Measurements from ENCODE around the gene KRTAP4-9.
"Not testable (repeated sequence)": the region's sequence is repeated elsewhere in the genome, so short reads cannot be mapped to it uniquely, and the experiment has no call there.

KRTAP4-9 gene

GRCh38 chr17:41105347-41105746 lies at the start of gene KRTAP4-9:
KRTAP4-9 (plus strand) TSS chr17:41105389; CDS start chr17:41105389, 0 bp downstream.
- DNase-seq (ENCODE audit: low read depth) = not testable (repeated sequence)

GRCh38 chr17:41057547-41057946 lies 47.6 kb upstream of the KRTAP4-9 start:
- DNase-seq (ENCODE audit: low read depth) = no peak

- no peak for DNase-seq (ENCODE audit: low read depth)
Observed at GRCh38 chr17:41058741-41059140, 46.4 kb upstream of the KRTAP4-9 start.

DNA sequence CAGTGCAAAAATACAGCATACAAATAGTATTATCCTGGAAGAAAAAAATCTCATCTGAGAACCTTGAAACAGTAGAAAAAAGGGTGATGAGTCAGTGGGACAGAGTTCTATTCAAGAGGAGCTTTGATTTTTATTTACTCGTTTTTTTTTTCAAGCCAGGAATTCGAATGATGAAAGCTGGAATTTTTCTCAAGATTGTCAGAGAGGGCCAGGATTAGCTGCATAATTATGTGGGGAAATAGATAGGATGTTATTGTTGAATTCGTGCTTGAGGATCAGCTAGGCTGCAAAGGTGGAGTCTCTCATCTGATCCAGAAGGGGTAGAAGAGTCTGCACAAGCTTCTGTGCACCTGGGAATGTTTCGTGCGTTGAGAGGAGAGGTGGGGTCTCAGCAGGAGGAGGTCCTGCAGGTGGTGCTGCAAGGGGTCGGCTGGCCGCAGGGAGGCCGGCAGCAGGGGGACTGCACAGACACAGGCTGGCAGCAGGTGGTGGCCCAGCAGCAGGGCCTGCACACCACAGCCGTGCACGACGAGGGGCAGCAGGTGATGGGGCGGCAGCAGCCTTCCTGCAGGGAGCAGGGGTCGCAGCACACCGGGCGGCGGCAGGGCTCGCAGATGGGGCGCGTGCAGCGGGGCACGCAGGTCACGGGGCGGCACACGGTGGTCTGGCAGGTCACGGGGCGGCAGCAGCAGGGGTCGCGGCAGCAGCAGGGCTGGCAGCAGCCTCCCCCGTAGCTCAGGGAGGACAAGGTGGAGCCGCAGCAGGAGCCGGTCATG lies 45.7 kb upstream of the KRTAP4-9 start:
- not testable (repeated sequence) for DNase-seq (ENCODE audit: low read depth)

DNA sequence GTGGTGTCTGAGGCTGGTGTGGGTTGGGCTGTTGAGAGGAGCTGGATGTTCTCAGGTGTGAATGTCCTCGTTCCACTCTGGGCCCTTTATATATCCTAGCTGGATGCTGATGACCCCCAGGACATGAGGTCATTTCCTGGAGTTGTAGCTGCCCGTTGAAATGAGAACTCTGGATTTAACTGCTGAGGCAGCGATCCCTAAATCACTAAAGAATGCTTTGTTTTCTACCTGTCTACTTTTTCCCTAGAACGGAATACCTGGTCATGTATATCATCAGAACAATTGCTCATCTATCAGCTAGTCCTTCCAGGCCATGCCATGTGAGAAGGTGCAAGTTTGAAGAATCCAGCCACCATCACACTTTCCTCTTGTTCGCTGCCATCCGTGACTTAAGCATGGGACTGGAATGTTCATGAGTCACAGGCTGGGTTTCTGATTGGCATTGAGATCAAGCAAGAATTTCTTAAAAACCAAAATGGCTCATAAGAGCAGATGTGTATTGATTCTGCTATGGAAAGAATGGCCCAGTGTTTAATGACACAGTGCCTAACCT lies 45.1 kb upstream of the KRTAP4-9 start, which contains the start of gene KRTAP2-3:
Gene KRTAP2-3, minus strand, starts transcription at position 63 of the 553 bp plus-strand sequence. CDS start 64 bp downstream, outside the sequence.
- no peak for DNase-seq (ENCODE audit: low read depth)

GRCh38 chr17:41061964-41062363 lies 43.2 kb upstream of the KRTAP4-9 start:
- no peak for DNase-seq (ENCODE audit: low read depth)

DNA sequence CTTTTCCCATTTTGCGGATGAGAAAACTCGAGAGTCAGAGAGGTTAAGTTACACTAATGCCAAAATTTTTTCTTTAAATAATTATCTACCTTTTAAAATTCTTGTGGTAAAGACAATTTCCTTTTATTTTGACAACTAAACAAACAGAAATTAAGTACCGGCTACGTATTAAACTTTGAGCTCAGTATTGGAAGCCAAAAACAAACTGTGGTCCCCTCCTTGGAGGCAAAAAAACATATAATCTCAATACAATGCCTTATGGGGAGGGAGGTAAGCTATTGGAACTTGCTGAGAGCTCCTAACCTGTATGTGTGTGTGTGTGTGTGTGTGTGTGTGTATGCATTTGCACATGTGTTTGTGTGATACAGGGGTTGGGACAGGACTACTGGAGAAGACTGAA lies 41.7 kb upstream of the KRTAP4-9 start:
- DNase-seq (ENCODE audit: low read depth) = no peak

GRCh38 chr17:41064301-41064700 lies 40.9 kb upstream of the KRTAP4-9 start:
- DNase-seq (ENCODE audit: low read depth) = no peak

DNA sequence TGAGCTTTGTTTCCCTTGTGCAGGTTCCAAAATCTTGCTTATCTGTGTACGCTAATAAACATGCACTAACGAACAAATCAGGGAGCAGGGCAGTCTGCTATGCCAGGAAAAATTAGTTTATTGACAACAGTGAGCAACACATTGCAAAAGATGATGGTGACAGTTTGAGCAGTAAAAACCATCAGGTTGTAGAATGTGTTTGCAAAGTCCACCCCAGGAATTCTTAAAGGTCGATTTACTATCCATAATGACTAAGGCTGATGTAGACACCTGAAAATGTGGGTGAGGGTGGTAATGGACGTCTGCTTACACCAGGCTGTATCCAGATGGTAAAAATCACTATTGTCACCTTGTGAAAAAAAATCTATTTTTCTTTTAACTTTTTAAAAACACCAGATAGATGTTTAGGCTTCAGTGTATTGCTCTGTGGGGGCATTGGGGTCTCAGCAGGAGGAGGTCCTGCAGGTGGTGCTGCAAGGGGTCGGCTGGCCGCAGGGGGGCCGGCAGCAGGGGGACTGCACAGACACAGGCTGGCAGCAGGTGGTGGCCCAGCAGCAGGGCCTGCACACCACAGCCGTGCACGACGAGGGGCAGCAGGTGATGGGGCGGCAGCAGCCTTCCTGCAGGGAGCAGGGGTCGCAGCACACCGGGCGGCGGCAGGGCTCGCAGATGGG lies 40.0 kb upstream of the KRTAP4-9 start:
- DNase-seq (ENCODE audit: low read depth) = not testable (repeated sequence)

- DNase-seq (ENCODE audit: low read depth) = no peak
Observed at GRCh38 chr17:41065829-41066624, 39.2 kb upstream of the KRTAP4-9 start, which contains the start of gene KRTAP2-4. KRTAP2-4 (minus strand) TSS chr17:41065879; CDS start chr17:41065845, 34 bp downstream.

DNA sequence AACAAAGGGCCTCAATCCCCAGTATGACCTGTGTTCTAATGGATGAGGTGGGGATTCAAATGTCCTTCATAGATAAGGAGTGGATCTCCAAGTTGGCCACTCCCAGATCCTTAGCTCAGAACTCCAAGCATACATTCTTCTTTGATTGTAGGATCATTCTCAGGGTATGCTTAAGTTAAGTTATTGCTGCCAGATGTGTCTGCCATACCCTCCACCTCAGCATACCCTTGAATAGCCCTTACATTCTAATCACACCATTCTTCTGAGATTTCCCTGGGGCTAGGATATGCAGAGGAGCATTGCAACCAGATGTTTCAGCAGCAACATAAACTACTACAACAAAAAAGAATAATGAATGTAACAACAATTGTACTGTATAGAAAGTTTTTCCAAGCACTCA lies 37.9 kb upstream of the KRTAP4-9 start:
- DNase-seq (ENCODE audit: low read depth) = no peak

GRCh38 chr17:41069031-41069430 lies 36.2 kb upstream of the KRTAP4-9 start:
- DNase-seq (ENCODE audit: low read depth) = no peak

- no peak for DNase-seq (ENCODE audit: low read depth)
Observed at GRCh38 chr17:41071606-41072360, 33.4 kb upstream of the KRTAP4-9 start.

DNA sequence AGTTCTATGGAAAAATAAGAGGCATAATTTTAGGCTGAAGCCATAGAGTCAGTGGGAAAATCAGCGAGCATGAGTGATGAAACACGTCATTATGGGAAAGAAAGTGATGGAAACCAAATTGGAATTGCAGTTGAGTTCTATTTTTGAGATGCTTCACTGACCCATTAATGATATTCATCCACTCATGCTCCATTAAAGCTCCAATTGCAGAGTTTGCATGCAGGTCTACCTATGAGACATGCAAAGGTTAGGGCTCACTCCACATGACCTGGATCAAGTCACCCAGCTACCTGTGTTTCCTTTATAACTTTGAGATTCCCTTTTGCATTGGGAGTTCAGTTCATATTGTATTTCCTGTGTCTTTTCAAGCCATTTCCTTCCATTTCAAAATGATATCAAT lies 31.5 kb upstream of the KRTAP4-9 start:
- DNase-seq (ENCODE audit: low read depth) = no peak

DNA sequence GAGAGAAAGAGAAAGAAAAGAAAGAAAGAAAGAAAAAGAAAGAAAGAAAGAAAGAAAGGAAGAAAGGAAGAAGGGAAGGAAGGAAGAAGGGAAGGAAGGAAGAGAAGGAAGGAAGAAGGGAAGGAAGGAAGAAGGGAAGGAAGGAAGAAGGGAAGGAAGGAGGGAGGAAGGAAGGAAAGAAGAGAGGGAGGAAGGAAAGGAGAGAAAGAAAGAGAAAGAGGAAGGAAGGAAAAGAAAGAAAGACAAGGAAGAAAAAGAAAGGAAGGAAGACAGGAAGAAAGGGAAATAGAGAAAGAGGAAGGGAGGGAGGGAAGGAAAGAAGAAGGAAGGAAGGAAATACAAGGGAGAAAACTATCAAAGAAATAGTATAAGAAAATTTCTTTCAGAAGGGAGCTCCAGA lies 28.4 kb upstream of the KRTAP4-9 start:
- DNase-seq (ENCODE audit: low read depth) = no peak

- DNase-seq (ENCODE audit: low read depth) = no peak
Observed at GRCh38 chr17:41082626-41083025, 22.6 kb upstream of the KRTAP4-9 start.

DNA sequence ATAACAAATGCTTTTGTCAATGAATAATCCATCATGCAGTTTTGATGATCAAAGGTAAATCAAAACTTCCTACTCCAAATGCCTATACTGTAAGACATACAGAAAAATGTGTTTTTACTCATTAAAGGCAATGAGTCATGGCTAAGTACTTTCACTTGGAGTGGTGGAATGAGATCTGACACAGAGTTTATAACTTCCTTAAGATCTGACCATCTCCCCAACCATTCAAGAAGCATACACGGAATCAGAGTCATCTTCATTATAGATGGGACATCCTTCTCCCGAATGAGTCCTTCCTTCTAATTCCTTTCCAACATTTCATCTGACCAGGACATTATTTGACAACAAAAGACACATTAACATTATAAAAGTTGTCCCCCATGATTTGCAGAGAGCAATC lies 21.8 kb upstream of the KRTAP4-9 start:
- DNase-seq (ENCODE audit: low read depth) = not testable (repeated sequence)

DNA sequence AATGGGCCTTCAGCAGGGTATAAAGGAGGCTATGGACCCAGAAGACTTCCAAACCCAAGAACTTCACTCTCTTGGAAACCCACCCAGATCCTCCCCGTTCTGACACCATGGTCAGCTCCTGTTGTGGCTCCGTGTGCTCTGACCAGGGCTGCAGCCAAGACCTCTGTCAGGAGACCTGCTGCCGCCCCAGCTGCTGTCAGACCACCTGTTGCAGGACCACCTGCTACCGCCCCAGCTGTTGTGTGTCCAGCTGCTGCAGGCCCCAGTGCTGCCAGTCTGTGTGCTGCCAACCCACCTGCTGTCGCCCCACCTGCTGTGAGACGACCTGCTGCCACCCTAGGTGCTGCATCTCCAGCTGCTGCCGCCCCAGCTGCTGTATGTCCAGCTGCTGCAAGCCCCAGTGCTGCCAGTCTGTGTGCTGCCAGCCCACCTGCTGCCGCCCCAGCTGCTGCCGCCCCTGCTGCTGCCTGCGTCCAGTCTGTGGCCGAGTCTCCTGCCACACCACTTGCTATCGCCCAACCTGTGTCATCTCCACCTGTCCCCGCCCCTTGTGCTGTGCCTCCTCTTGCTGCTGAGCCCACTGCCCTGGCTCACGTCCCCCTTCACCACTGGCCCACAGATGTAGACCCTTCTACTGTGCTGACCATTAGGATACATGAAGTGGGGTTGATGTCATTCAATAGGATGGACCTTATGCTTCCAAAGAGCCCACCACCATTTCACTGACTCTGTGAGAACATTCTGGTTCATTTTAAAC lies 20.9 kb upstream of the KRTAP4-9 start, which contains the start of gene KRTAP4-7:
Gene KRTAP4-7, plus strand, starts transcription at position 51 of the 757 bp plus-strand sequence. Its CDS starts 57 bp downstream, at position 108.
- DNase-seq (ENCODE audit: low read depth) = not testable (repeated sequence)

GRCh38 chr17:41088760-41089352 lies 16.3 kb upstream of the KRTAP4-9 start:
- not testable (repeated sequence) for DNase-seq (ENCODE audit: low read depth)

DNA sequence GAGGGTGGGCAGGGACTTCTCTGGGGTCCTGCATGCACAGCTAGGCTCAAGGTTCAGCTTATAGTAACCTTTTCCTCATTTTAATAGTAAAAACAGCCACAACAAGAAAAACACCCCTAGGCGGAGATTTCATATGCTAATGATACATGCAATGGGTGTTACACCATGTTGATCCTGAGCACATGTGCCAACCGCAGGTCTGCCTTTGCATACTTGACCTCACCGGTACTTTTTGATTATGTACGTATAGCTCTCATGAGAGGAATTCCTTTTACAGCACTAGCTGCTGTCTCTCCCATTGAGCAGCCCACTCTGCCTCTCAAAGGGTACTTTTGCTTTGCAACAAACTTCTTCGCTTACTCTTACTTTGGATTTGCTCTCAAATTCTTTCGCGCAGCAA lies 9.1 kb upstream of the KRTAP4-9 start:
- DNase-seq (ENCODE audit: low read depth) = no peak

Measured in activated T-helper 1 cell treated with Interleukin-2 at 50 U/mL for 16 hours (primary cell).